LNCaP clone FGC (cell line): Measurements from ENCODE around the gene ERCC6.

ENCODE experiments used
- DNase-seq: peaks from one replicate; pipeline ENCODE4 v3.0.0-alpha.2; 2011; ENCODE audit warnings: low read depth
- H3K4me3 ChIP-seq: 2 replicates; pipeline ENCODE4 v1.5.1; 2011; ENCODE audit warnings: mild to moderate bottlenecking, low read depth, low read length, control low read depth
- TF ChIP-seq, protein P1 (sequence below): IDR thresholded peaks from 2 replicates; pipeline ENCODE4 v1.5.1; 2012; ENCODE audit warnings: mild to moderate bottlenecking; ENCODE audit not compliant: control insufficient read depth, insufficient read depth; ENCODE audit errors: extremely low read depth

ERCC6 gene

DNA sequence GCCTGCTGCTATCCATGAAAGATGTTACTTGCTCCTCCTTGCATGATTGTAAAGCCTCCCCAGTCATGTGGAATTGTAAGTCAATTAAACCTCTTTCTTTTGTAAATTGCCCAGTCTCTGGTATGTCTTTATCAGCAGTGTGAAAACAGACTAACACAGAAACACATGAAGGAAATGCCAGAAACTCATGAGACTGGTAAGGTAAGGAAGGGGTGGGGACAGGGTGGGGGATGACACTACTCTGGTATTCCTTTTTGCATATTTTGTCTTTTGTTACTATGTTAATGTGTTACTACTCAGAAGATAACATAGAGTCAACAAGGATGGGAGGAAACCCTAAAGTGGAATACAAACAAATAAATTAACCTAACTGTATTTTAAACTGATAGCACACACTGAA is 73.2 kb downstream of the ERCC6 start:
- no peak for DNase-seq
- TF ChIP-seq, protein P1, sequence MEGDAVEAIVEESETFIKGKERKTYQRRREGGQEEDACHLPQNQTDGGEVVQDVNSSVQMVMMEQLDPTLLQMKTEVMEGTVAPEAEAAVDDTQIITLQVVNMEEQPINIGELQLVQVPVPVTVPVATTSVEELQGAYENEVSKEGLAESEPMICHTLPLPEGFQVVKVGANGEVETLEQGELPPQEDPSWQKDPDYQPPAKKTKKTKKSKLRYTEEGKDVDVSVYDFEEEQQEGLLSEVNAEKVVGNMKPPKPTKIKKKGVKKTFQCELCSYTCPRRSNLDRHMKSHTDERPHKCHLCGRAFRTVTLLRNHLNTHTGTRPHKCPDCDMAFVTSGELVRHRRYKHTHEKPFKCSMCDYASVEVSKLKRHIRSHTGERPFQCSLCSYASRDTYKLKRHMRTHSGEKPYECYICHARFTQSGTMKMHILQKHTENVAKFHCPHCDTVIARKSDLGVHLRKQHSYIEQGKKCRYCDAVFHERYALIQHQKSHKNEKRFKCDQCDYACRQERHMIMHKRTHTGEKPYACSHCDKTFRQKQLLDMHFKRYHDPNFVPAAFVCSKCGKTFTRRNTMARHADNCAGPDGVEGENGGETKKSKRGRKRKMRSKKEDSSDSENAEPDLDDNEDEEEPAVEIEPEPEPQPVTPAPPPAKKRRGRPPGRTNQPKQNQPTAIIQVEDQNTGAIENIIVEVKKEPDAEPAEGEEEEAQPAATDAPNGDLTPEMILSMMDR: no peak
- H3K4me3 ChIP-seq: no peak overlapping the region
